HepG2 (cell line): ENCODE measurements around the gene CLPSL2. TPM values are rescaled to one million over a fixed set of nuclear protein-coding genes. Genes with fewer than 3 reads are reported as not detected.

Experiments
- BATF2 ChIP-seq: sonication (generic); formaldehyde crosslinking; IDR thresholded peaks from 2 replicates; pipeline ENCODE4 v1.8.0; 2022; ENCODE audit warnings: mild to moderate bottlenecking, missing genetic modification reagents, moderate library complexity
- CBX5 ChIP-seq: sonication (generic); formaldehyde crosslinking; IDR thresholded peaks from 2 replicates; pipeline ENCODE4 v1.4.0; 2020; ENCODE audit warnings: missing genetic modification reagents, borderline replicate concordance
- CENPX ChIP-seq: sonication (generic); formaldehyde crosslinking; IDR thresholded peaks from 2 replicates; pipeline ENCODE4 v1.9.0; 2021; ENCODE audit warnings: mild to moderate bottlenecking, missing genetic modification reagents, moderate library complexity
- DPF2 ChIP-seq: sonication (generic); formaldehyde crosslinking; IDR thresholded peaks from 2 replicates; pipeline ENCODE4 v1.4.0; 2020; ENCODE audit warnings: mild to moderate bottlenecking, low read depth, missing genetic modification reagents, borderline replicate concordance
- ERF ChIP-seq: IDR thresholded peaks from 2 replicates; pipeline ENCODE4 v1.6.1; 2018; ENCODE audit warnings: missing biosample characterization, missing genetic modification reagents
- GATAD1 ChIP-seq: IDR thresholded peaks from 2 replicates; pipeline ENCODE4 v1.6.1; 2016; ENCODE audit warnings: missing genetic modification reagents, missing compliant biosample characterization
- HDAC1 ChIP-seq: sonication (generic); formaldehyde crosslinking; IDR thresholded peaks from 2 replicates; pipeline ENCODE4 v1.5.1; 2020; ENCODE audit warnings: mild to moderate bottlenecking, missing genetic modification reagents
- HMGA1 ChIP-seq: sonication (generic); formaldehyde crosslinking; conservative IDR thresholded peaks from 2 replicates; pipeline ENCODE4 v1.4.0; 2020; ENCODE audit warnings: missing genetic modification reagents
- MBNL3 ChIP-seq: fragments of 250-450 bp; sonication (Bioruptor Pico); conservative IDR thresholded peaks from 2 replicates; pipeline ENCODE4 v1.8.0; 2022; ENCODE audit warnings: mild to moderate bottlenecking, inconsistent platforms
- MLLT10 ChIP-seq: sonication (generic); formaldehyde crosslinking; IDR thresholded peaks from 2 replicates; pipeline ENCODE4 v1.4.0; 2020; ENCODE audit warnings: missing genetic modification reagents
- MTF2 ChIP-seq: sonication (generic); formaldehyde crosslinking; IDR thresholded peaks from 2 replicates; pipeline ENCODE4 v1.5.0; 2020; ENCODE audit warnings: missing genetic modification reagents, borderline replicate concordance
- SALL2 ChIP-seq: sonication (generic); formaldehyde crosslinking; IDR thresholded peaks from 2 replicates; pipeline ENCODE4 v1.8.1; 2023; ENCODE audit warnings: mild to moderate bottlenecking, missing genetic modification reagents, inconsistent platforms
- TBX3 ChIP-seq: fragments of 450-650 bp; IDR thresholded peaks from 2 replicates; pipeline ENCODE4 v1.6.1; 2017; ENCODE audit warnings: antibody characterized with exemption, mild to moderate bottlenecking, inconsistent platforms, borderline replicate concordance
- YY1 ChIP-seq: IDR thresholded peaks from 2 replicates; pipeline ENCODE4 v1.6.1; 2011; ENCODE audit warnings: low read length, low read depth, moderate library complexity, mild to moderate bottlenecking; ENCODE audit not compliant: insufficient read depth, insufficient replicate concordance
- ZBTB1 ChIP-seq: sonication (generic); formaldehyde crosslinking; IDR thresholded peaks from 2 replicates; pipeline ENCODE4 v1.4.0; 2020; ENCODE audit warnings: missing genetic modification reagents, borderline replicate concordance
- ZBTB3 ChIP-seq: sonication (generic); formaldehyde crosslinking; IDR thresholded peaks from 2 replicates; pipeline ENCODE4 v1.4.0; 2020; ENCODE audit warnings: low read depth, mild to moderate bottlenecking, moderate library complexity, missing genetic modification reagents, borderline replicate concordance
- ZNF143 ChIP-seq: sonication (generic); formaldehyde crosslinking; IDR thresholded peaks from 2 replicates; pipeline ENCODE4 v1.4.0; 2020; ENCODE audit warnings: missing genetic modification reagents
- ZNF34 ChIP-seq: sonication (generic); formaldehyde crosslinking; IDR thresholded peaks from 2 replicates; pipeline ENCODE4 v1.4.0; 2020; ENCODE audit warnings: mild to moderate bottlenecking, missing genetic modification reagents, borderline replicate concordance
- ZNF354B ChIP-seq: sonication (generic); formaldehyde crosslinking; IDR thresholded peaks from 2 replicates; pipeline ENCODE4 v1.8.0; 2022; ENCODE audit warnings: mild to moderate bottlenecking, missing genetic modification reagents
- ZNF44 ChIP-seq: sonication (generic); formaldehyde crosslinking; IDR thresholded peaks from 2 replicates; pipeline ENCODE4 v1.5.1; 2020; ENCODE audit warnings: mild to moderate bottlenecking, missing genetic modification reagents
- ZNF766 ChIP-seq: sonication (generic); formaldehyde crosslinking; IDR thresholded peaks from 2 replicates; pipeline ENCODE4 v1.5.0; 2020; ENCODE audit warnings: missing genetic modification reagents, borderline replicate concordance
- polyA plus RNA-seq, 8 experiments: library from polyadenylated mRNA; depleted of rRNA in 3 of 8; stranded (reverse) in 7 of 8; unstranded in 1 of 8; fragments of >200 nt; fragmentation: Illumina TruSeq in 4 of 8; extraction: Trizol in 4 of 8; gene quantifications; 2 replicates each; pipeline versions ENCODE4 v1.2.1 to v1.2.3, GENCODE V29; 2011 to 2016; ENCODE audit warnings: low read depth in 4 of 8, missing spikeins in 1 of 8, mixed read lengths in 1 of 8; ENCODE audit not compliant: insufficient read depth in 1 of 8
- total RNA-seq, 5 experiments: library from RNA; depleted of rRNA; stranded (reverse); fragments of >200 nt; fragmentation: Illumina TruSeq; extraction: Trizol; gene quantifications; 2 replicates each; pipeline ENCODE4 v1.2.3, GENCODE V29; 2016; ENCODE audit warnings: low read depth in 1 of 5
- TF ChIP-seq, protein P1 (sequence below), 2 experiments: sonication (generic) in 1 of 2; formaldehyde crosslinking in 1 of 2; IDR thresholded peaks; 2 replicates each; pipeline versions ENCODE4 v1.5.1 to v1.6.1; 2011 to 2020; ENCODE audit warnings: borderline replicate concordance in 1 of 2, low read depth in 1 of 2, low read length in 1 of 2, mild to moderate bottlenecking in 1 of 2, missing genetic modification reagents in 1 of 2, moderate library complexity in 1 of 2
- TF ChIP-seq, protein P2 (sequence below): sonication (generic); formaldehyde crosslinking; IDR thresholded peaks from 2 replicates; pipeline ENCODE4 v1.5.1; 2020; ENCODE audit warnings: missing genetic modification reagents, mild to moderate bottlenecking, borderline replicate concordance

The CLPSL2 gene
- total and polyA plus RNA-seq, 2 of the 13 experiments (the other 11 are each of a cell fraction or from before 2014, with no cell fraction given), result not detected

DNA sequence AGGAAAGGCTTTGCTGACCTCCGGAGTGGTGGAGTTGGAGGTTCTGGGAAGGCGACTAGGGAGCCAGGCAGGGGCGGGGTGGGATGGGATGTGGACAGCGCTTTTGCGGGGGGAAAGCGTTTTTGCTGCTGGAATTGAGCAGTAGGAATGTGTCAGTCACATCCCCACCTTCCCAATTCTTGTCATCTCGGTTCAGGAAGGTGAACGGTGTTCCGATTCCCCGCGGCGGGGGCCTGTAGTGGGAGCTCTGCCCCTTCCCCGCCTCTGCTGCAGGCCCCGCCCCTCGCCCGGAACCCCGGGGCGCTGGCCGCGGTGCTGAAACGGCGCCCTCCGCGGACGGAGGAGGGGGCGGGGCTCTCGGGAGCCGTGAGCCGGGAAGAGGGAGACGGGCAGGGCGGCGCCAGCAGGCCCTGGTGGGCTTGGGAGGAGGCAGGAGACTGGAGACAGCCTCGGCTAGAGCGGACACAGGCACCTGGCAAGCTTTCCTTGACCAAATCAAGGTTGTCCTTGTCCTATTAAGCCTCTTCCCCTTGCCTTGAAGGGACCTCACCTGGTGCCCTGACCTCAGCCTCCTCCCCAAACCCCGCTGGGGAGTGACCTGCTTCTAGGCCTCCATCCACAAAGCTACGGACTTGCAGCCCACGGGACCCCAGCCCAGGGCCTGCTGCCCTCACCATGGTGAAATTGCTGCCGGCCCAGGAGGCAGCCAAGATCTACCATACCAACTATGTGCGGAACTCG is 28.8 kb downstream of the CLPSL2 start, which contains the start of gene LHFPL5 (continued):
- TF ChIP-seq HDAC1 (CRISPR knock-in tag) (peak; percentile 88), BATF2 (peak; percentile 98), YY1 (peak; percentile 50), ZBTB1 (CRISPR knock-in tag) (peak; percentile 95), ZNF44 (CRISPR knock-in tag) (peak; percentile 97; the same call in 1 of the 2 replicates), GATAD1 (CRISPR knock-in tag) (peak; percentile 83), MTF2 (CRISPR knock-in tag) (peak; percentile 99), ZNF34 (CRISPR knock-in tag) (no peak), ERF (peak; percentile 100), SALL2 (CRISPR knock-in tag) (peak; percentile 100), MBNL3 (CRISPR knock-in tag) (no peak), ZNF143 (CRISPR knock-in tag) (no peak), HMGA1 (CRISPR knock-in tag) (no peak), ZNF766 (peak; percentile 99), ZNF354B (peak; percentile 97), MLLT10 (no peak), DPF2 (CRISPR knock-in tag) (no peak), ZBTB3 (no peak; the same call in 1 of the 2 replicates), CBX5 (CRISPR knock-in tag) (peak; percentile 97), CENPX (CRISPR knock-in tag) (no peak), TBX3 (no peak)
- TF ChIP-seq, protein P1, sequence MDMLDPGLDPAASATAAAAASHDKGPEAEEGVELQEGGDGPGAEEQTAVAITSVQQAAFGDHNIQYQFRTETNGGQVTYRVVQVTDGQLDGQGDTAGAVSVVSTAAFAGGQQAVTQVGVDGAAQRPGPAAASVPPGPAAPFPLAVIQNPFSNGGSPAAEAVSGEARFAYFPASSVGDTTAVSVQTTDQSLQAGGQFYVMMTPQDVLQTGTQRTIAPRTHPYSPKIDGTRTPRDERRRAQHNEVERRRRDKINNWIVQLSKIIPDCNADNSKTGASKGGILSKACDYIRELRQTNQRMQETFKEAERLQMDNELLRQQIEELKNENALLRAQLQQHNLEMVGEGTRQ (IDR thresholded peaks at IDR 0.05; ENCODE audit: low read depth, low read length), result no peak
- TF ChIP-seq, protein P1 (CRISPR knock-in tag; IDR thresholded peaks at IDR 0.05; ENCODE audit: borderline replicate concordance), result no peak
- TF ChIP-seq, protein P2, sequence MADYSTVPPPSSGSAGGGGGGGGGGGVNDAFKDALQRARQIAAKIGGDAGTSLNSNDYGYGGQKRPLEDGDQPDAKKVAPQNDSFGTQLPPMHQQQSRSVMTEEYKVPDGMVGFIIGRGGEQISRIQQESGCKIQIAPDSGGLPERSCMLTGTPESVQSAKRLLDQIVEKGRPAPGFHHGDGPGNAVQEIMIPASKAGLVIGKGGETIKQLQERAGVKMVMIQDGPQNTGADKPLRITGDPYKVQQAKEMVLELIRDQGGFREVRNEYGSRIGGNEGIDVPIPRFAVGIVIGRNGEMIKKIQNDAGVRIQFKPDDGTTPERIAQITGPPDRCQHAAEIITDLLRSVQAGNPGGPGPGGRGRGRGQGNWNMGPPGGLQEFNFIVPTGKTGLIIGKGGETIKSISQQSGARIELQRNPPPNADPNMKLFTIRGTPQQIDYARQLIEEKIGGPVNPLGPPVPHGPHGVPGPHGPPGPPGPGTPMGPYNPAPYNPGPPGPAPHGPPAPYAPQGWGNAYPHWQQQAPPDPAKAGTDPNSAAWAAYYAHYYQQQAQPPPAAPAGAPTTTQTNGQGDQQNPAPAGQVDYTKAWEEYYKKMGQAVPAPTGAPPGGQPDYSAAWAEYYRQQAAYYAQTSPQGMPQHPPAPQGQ (CRISPR knock-in tag), result no peak
